ENCODE results near the gene G6PC3. TPM values are rescaled to one million over a fixed set of nuclear protein-coding genes. Genes with fewer than 3 reads are reported as not detected.
"Not testable (repeated sequence)": the region's sequence is repeated elsewhere in the genome, so short reads cannot be mapped to it uniquely, and the experiment has no call there.

G6PC3 gene
- total RNA-seq, 1 experiment from 2014 or later: 89.4 TPM

DNA sequence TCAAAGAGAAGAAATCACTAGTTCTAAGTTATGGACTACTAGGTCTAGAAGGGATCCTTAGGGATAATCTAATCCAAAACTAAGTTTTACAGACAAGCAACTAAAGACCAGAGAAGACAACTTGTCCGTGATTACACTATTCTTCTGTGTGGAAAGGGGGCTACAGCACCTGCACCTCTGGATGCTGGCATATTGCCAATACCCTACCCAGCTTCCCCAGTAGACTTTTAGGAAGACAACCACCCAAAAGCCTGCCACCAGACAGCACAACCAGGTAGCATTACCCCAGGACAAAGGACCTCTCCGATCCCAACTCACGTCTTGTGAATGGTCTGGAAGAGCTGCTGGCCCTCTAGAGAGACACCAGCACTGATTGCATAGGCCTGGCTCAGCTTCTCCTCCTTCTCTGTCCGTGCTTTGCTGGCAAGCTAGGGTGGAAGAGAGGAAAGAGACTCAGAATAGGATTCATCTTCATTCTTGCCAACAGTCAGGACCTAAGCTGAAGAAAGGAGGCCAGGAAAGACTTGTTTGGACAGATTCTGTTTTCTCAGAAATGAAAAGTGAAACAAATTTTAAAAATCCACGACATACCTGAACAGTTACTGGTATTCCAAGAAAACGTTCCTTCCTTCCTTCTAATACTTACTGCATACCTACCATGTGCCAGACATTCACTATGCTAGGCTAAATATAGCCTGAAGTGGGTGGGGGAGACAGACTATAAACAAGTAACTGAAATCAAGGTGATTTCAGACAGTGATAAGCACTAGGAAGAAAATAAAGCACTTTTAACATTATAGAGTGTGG, 30.5 kb upstream of the G6PC3 start:
- Mint-ChIP-seq H3K36me3 (ENCODE audit: insufficient read depth, unreplicated experiment) (peaks cover 59% of the 10 kb centered on the region), H3K9me3 (ENCODE audit: unreplicated experiment) (no peaks in the 10 kb centered on the region), H3K4me1 (ENCODE audit: insufficient read depth, unreplicated experiment) (peaks cover 24% of the 10 kb centered on the region), H3K4me3 (ENCODE audit: unreplicated experiment) (no peak overlapping the region), H3K27me3 (ENCODE audit: insufficient read depth, unreplicated experiment) (no peaks in the 10 kb centered on the region), H3K27ac (ENCODE audit: low read depth, unreplicated experiment) (peak overlapping the region; percentile 75)
- POLR2A ChIA-PET: interaction anchor here (0.6 to 1.9 kb wide), 3 partner anchors 17 to 128 kb away, joined by 3 to 7 read pairs (median 4); no protein-coding TSS in a partner anchor
- no peak for DNase-seq (ENCODE audit: unreplicated experiment)
- TF ChIP-seq, protein P1, sequence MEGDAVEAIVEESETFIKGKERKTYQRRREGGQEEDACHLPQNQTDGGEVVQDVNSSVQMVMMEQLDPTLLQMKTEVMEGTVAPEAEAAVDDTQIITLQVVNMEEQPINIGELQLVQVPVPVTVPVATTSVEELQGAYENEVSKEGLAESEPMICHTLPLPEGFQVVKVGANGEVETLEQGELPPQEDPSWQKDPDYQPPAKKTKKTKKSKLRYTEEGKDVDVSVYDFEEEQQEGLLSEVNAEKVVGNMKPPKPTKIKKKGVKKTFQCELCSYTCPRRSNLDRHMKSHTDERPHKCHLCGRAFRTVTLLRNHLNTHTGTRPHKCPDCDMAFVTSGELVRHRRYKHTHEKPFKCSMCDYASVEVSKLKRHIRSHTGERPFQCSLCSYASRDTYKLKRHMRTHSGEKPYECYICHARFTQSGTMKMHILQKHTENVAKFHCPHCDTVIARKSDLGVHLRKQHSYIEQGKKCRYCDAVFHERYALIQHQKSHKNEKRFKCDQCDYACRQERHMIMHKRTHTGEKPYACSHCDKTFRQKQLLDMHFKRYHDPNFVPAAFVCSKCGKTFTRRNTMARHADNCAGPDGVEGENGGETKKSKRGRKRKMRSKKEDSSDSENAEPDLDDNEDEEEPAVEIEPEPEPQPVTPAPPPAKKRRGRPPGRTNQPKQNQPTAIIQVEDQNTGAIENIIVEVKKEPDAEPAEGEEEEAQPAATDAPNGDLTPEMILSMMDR (IDR thresholded peaks at IDR 0.05; ENCODE audit: unreplicated experiment): no peak
- no TSS peak for BruUV-seq (replicated peaks)
- CTCF ChIA-PET: interaction anchor here (0.6 to 5.3 kb wide), 9 partner anchors 11 to 162 kb away, joined by 3 to 41 read pairs (median 3); no protein-coding TSS in a partner anchor
- intact Hi-C loops (cut with micrococcal nuclease): loop anchor here (2.0 kb wide), 2 partner anchors 33 to 161 kb away; no protein-coding TSS in a partner anchor

DNA sequence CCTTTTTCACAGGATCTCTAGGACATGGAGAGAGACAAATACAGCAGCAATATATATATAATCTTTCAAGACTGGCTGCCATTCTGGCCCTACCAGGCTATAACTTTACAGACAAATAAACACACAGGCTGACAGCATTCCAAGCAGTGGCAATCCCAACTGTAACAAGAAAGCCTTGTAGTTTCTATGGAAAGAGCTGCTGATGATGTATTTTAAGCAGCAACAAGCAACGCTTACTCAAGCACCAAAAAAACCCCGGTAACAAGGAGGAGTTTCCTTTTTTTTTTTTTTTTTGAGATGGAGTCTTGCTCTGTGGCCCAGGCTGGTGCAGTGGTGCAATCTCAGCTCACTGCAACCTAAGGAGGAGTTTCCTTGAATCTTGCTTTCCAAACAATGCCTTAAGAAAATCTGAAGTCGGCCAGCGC, 27.3 kb upstream of the G6PC3 start:
- peaks cover 24% of the 10 kb centered on the region for H3K4me1 Mint-ChIP-seq (ENCODE audit: insufficient read depth, unreplicated experiment)
- CTCF ChIA-PET: interaction anchor here (0.6 to 5.3 kb wide), 8 partner anchors 17 to 249 kb away, joined by 3 to 41 read pairs (median 8); partner anchors contain the start of gene HDAC5
- POLR2A ChIA-PET: interaction anchor here (0.6 to 3.5 kb wide), 5 partner anchors 23 to 95 kb away, joined by 3 to 23 read pairs (median 5); partner anchors contain the start of genes HDAC5 and LSM12
- H3K27me3 Mint-ChIP-seq (ENCODE audit: insufficient read depth, unreplicated experiment): no peaks in the 10 kb centered on the region
- peak; percentile 30 for DNase-seq (ENCODE audit: unreplicated experiment)
- peak overlapping the region; percentile 42 for H3K27ac Mint-ChIP-seq (ENCODE audit: low read depth, unreplicated experiment)
- peaks cover 46% of the 10 kb centered on the region for H3K36me3 Mint-ChIP-seq (ENCODE audit: insufficient read depth, unreplicated experiment)
- no peaks in the 10 kb centered on the region for H3K9me3 Mint-ChIP-seq (ENCODE audit: unreplicated experiment)
- H3K4me3 Mint-ChIP-seq (ENCODE audit: unreplicated experiment): no peak overlapping the region
- TF ChIP-seq, protein P1 (IDR thresholded peaks at IDR 0.05; ENCODE audit: unreplicated experiment): no peak
- no TSS peak for BruUV-seq (replicated peaks)
- intact Hi-C loops (cut with micrococcal nuclease): no loop called here

DNA sequence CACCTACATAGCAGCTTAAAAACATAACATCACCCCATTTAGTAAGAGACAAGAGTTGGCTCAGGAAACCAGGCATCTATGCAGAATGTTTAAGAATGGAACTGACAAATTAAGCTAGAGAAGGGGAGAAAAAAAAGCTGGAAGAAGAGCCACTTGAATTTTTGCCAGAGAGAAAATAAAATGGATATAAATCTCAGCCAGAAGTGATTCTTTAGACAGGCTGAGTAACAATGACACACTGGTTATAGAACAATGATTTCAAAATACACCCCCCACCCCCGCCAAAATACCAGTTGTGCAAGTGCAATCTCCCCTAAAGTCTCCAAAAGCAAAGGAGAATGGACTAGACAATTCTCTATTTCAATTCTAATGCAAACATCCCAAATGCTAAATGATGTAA, 26.5 kb upstream of the G6PC3 start:
- Mint-ChIP-seq H3K27ac (ENCODE audit: low read depth, unreplicated experiment) (no peak overlapping the region), H3K9me3 (ENCODE audit: unreplicated experiment) (no peaks in the 10 kb centered on the region), H3K36me3 (ENCODE audit: insufficient read depth, unreplicated experiment) (peaks cover 45% of the 10 kb centered on the region), H3K4me3 (ENCODE audit: unreplicated experiment) (no peak overlapping the region), H3K4me1 (ENCODE audit: insufficient read depth, unreplicated experiment) (peaks cover 24% of the 10 kb centered on the region), H3K27me3 (ENCODE audit: insufficient read depth, unreplicated experiment) (no peaks in the 10 kb centered on the region)
- TF ChIP-seq, protein P1 (IDR thresholded peaks at IDR 0.05; ENCODE audit: unreplicated experiment): no peak
- DNase-seq (ENCODE audit: unreplicated experiment): peak; percentile 79
- intact Hi-C loops (cut with micrococcal nuclease): no loop called here
- ChIA-PET POLR2A (interaction anchor here (0.6 to 3.5 kb wide), 8 partner anchors 16 to 100 kb away, joined by 3 to 23 read pairs (median 3); partner anchors contain the start of genes HDAC5 and LSM12), CTCF (interaction anchor here (0.6 to 5.3 kb wide), 8 partner anchors 12 to 248 kb away, joined by 3 to 41 read pairs (median 4); no protein-coding TSS in a partner anchor)
- BruUV-seq (replicated peaks): no TSS peak

DNA sequence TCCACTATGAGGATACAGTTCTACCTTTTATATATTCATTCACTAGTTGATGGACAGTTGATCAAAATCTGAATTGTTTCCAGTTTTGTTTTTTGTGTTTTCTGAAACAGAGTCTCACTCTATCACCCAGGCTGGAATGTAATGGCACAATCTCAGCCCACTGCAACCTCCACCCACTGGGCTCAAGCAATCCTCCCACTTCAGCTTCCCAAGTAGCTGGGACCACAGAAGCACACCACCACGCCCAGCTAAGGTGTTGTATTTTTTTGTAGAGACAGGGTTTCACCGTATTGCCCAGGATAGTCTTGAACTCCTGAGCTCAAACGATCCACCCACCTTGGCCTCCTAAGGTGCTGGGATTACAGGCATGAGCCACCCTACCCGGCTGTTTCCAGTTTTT, 25.0 kb upstream of the G6PC3 start:
- no TSS peak for BruUV-seq (replicated peaks)
- DNase-seq (ENCODE audit: unreplicated experiment): no peak
- Mint-ChIP-seq H3K36me3 (ENCODE audit: insufficient read depth, unreplicated experiment) (peaks cover 57% of the 10 kb centered on the region), H3K4me3 (ENCODE audit: unreplicated experiment) (no peak overlapping the region), H3K27me3 (ENCODE audit: insufficient read depth, unreplicated experiment) (no peaks in the 10 kb centered on the region), H3K27ac (ENCODE audit: low read depth, unreplicated experiment) (no peak overlapping the region), H3K4me1 (ENCODE audit: insufficient read depth, unreplicated experiment) (peaks cover 17% of the 10 kb centered on the region), H3K9me3 (ENCODE audit: unreplicated experiment) (no peaks in the 10 kb centered on the region)
- intact Hi-C loops (cut with micrococcal nuclease): no loop called here
- POLR2A ChIA-PET: interaction anchor here (1.5 kb wide), 1 partner anchor 102 kb away, joined by 3 read pairs; no protein-coding TSS in a partner anchor
- TF ChIP-seq, protein P1 (IDR thresholded peaks at IDR 0.05; ENCODE audit: unreplicated experiment): no peak
- CTCF ChIA-PET: interaction anchor here (1.0 to 1.3 kb wide), 2 partner anchors 77 to 115 kb away, joined by 3 read pairs; partner anchors contain the start of gene HDAC5

DNA sequence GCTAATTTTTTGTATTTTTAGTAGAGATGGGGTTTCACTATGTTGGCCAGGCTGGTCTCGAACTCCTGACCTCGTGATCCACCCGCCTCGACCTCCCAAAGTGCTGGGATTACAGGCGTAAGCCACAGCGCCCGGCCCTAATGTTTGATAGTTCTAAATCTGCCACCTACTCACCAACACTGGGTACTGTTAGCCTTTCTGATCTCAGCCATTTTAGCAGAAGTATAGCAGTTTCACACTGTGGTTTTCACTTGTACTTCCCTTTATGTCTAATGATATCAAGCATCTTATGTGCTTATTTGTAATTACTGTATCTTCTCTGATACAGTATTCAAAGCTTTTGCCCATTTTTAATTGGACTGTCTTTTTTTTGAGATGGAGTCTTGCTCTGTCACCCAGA, 23.6 kb upstream of the G6PC3 start:
- CTCF ChIA-PET: interaction anchor here (0.6 kb wide), 1 partner anchor 51 kb away, joined by 3 read pairs; no protein-coding TSS in a partner anchor
- POLR2A ChIA-PET; DNase-seq (ENCODE audit: unreplicated experiment); BruUV-seq (replicated peaks); H3K27me3 Mint-ChIP-seq (ENCODE audit: insufficient read depth, unreplicated experiment); intact Hi-C loops (cut with micrococcal nuclease); H3K9me3 Mint-ChIP-seq (ENCODE audit: unreplicated experiment); H3K4me1 Mint-ChIP-seq (ENCODE audit: insufficient read depth, unreplicated experiment); H3K4me3 Mint-ChIP-seq (ENCODE audit: unreplicated experiment); H3K27ac Mint-ChIP-seq (ENCODE audit: low read depth, unreplicated experiment): not testable (repeated sequence)
- peaks cover 64% of the 10 kb centered on the region for H3K36me3 Mint-ChIP-seq (ENCODE audit: insufficient read depth, unreplicated experiment)
